Caco-2 (cell line): ENCODE measurements around the gene BAG3. TPM values are rescaled to one million over a fixed set of nuclear protein-coding genes. Genes with fewer than 3 reads are reported as not detected.
"Not testable (repeated sequence)": the region's sequence is repeated elsewhere in the genome, so short reads cannot be mapped to it uniquely, and the experiment has no call there.

Source experiments
- BruUV-seq: library from RNA; stranded (reverse); fragments of 400-500 nt; replicated peaks from 2 replicates; lab custom pipeline; 2021; lab: Mats Ljungman, UMichigan
- CTCF ChIA-PET: fragments of 300-600 bp; sonication (Branson Sonifier 250); formaldehyde crosslinking; loops from one replicate; lab custom pipeline; 2022; ENCODE audit warnings: antibody characterized with exemption; lab: Charles Lee
- POLR2A ChIA-PET: fragments of 300-600 bp; sonication (Branson Sonifier 250); formaldehyde crosslinking; loops from one replicate; lab custom pipeline; 2022; ENCODE audit warnings: antibody characterized with exemption; lab: Charles Lee
- DNase-seq, 2 experiments: peaks; one replicate each; pipeline versions ENCODE4 v3.0.0 to v3.0.0-alpha.2; 2020 to 2022
- H3K27me3 ChIP-seq: replicated peaks from 2 replicates; pipeline ENCODE4 v1.6.0; 2011; ENCODE audit warnings: low read length; ENCODE audit not compliant: control insufficient read depth, insufficient read depth
- H3K36me3 ChIP-seq: 2 replicates; pipeline ENCODE4 v1.5.1; 2011; ENCODE audit warnings: low read length; ENCODE audit not compliant: control insufficient read depth, insufficient read depth
- H3K4me1 ChIP-seq: fragments of 250-450 bp; sonication (Bioruptor Pico); 2 replicates; pipeline ENCODE4 v1.5.1; 2020; ENCODE audit warnings: mild to moderate bottlenecking
- H3K4me3 ChIP-seq: 2 replicates; pipeline ENCODE4 v1.5.1; 2011; ENCODE audit warnings: low read depth, mild to moderate bottlenecking, control low read depth, low read length
- H3K9me3 ChIP-seq: fragments of 250-450 bp; sonication (Bioruptor Pico); 2 replicates; pipeline ENCODE4 v1.5.1; 2020; ENCODE audit warnings: mild to moderate bottlenecking, moderate library complexity
- H3K27ac Mint-ChIP-seq: one replicate; pipeline ENCODE4 v1.8.0; 2022; ENCODE audit warnings: mixed read lengths; ENCODE audit not compliant: unreplicated experiment
- H3K27me3 Mint-ChIP-seq: one replicate; pipeline ENCODE4 v1.8.0; 2022; ENCODE audit warnings: mixed read lengths; ENCODE audit not compliant: insufficient read depth, unreplicated experiment
- H3K36me3 Mint-ChIP-seq: one replicate; pipeline ENCODE4 v1.8.0; 2022; ENCODE audit warnings: mild to moderate bottlenecking, mixed read lengths; ENCODE audit not compliant: insufficient read depth, unreplicated experiment
- H3K4me1 Mint-ChIP-seq: one replicate; pipeline ENCODE4 v1.8.0; 2022; ENCODE audit warnings: low read depth, mixed read lengths; ENCODE audit not compliant: unreplicated experiment
- H3K4me3 Mint-ChIP-seq: one replicate; pipeline ENCODE4 v1.8.0; 2022; ENCODE audit warnings: mild to moderate bottlenecking, moderate library complexity, mixed read lengths; ENCODE audit not compliant: unreplicated experiment
- H3K9me3 Mint-ChIP-seq: one replicate; pipeline ENCODE4 v1.8.0; 2022; ENCODE audit warnings: mixed read lengths; ENCODE audit not compliant: unreplicated experiment
- CTCF ChIP-seq, 2 experiments: fragments of 200-600 bp in 1 of 2; IDR thresholded peaks; 1 replicate in 1 of 2; 2 replicates in 1 of 2; pipeline versions ENCODE4 v1.5.1 to v1.8.0; 2011 to 2022; ENCODE audit warnings: antibody characterized with exemption in 1 of 2, control low read depth in 1 of 2, inconsistent platforms in 1 of 2, low read depth in 1 of 2, low read length in 1 of 2, mild to moderate bottlenecking in 1 of 2, moderate library complexity in 1 of 2; ENCODE audit not compliant: insufficient read depth in 1 of 2, severe bottlenecking in 1 of 2, unreplicated experiment in 1 of 2
- intact Hi-C: fragments of 100-400 bp; cut with micrococcal nuclease; formaldehyde crosslinking; loops from one replicate; pipeline ENCODE4 v1.10.0; 2022; ENCODE audit not compliant: unreplicated experiment
- total RNA-seq: library from RNA; stranded (reverse); gene quantifications from 2 replicates; pipeline ENCODE4 v1.2.3, GENCODE V29; 2022

The BAG3 gene
- total RNA-seq, 1 experiment from 2014 or later: 30.7 TPM

- intact Hi-C loops, BruUV-seq, H3K4me3 ChIP-seq, CTCF ChIA-PET, H3K36me3 Mint-ChIP-seq, H3K27ac Mint-ChIP-seq, POLR2A ChIA-PET, H3K27me3 ChIP-seq, H3K4me3 Mint-ChIP-seq, H3K36me3 ChIP-seq, H3K4me1 ChIP-seq, H3K27me3 Mint-ChIP-seq, DNase-seq, H3K4me1 Mint-ChIP-seq: not testable (repeated sequence)
- H3K9me3 Mint-ChIP-seq: peaks cover 13% of the 10 kb centered on the region
- H3K9me3 ChIP-seq: peaks cover 20% of the 10 kb centered on the region; the same call in 1 of the 2 replicates
Observed at GRCh38 chr10:119710935-119711334, 59.8 kb downstream of the BAG3 start.

- intact Hi-C loops: no loop called here
- Mint-ChIP-seq H3K4me3 (no peak overlapping the region), H3K27ac (no peak overlapping the region), H3K4me1 (no peaks in the 10 kb centered on the region), H3K36me3 (no peaks in the 10 kb centered on the region), H3K27me3 (no peaks in the 10 kb centered on the region), H3K9me3 (no peaks in the 10 kb centered on the region)
- Histone ChIP-seq H3K4me1 (no peaks in the 10 kb centered on the region), H3K9me3 (peaks cover 10% of the 10 kb centered on the region; the same call in 1 of the 2 replicates), H3K4me3 (no peak overlapping the region), H3K27me3 (no peaks in the 10 kb centered on the region), H3K36me3 (no peaks in the 10 kb centered on the region)
- no TSS peak for BruUV-seq
- POLR2A ChIA-PET: interaction anchor here (0.8 to 0.9 kb wide), 3 partner anchors 10 to 63 kb away, joined by 3 to 4 read pairs (median 4); partner anchors contain the start of genes BAG3 and INPP5F
- TF ChIP-seq CTCF (IDR thresholded peaks at IDR 0.05; ENCODE audit: insufficient read depth in 1 of 2, low read depth in 1 of 2, low read length in 1 of 2, severe bottlenecking in 1 of 2, unreplicated experiment in 1 of 2): no peak
- no peak for DNase-seq
- CTCF ChIA-PET: no interaction called here
Observed at GRCh38 chr10:119713744-119714483, 62.7 kb downstream of the BAG3 start.

- no peak for DNase-seq
- no peak for TF ChIP-seq CTCF (IDR thresholded peaks at IDR 0.05; ENCODE audit: insufficient read depth in 1 of 2, low read depth in 1 of 2, low read length in 1 of 2, severe bottlenecking in 1 of 2, unreplicated experiment in 1 of 2)
- Histone ChIP-seq H3K4me3 (no peak overlapping the region), H3K36me3 (no peaks in the 10 kb centered on the region), H3K9me3 (peaks cover 10% of the 10 kb centered on the region; the same call in 1 of the 2 replicates), H3K4me1 (no peaks in the 10 kb centered on the region), H3K27me3 (no peaks in the 10 kb centered on the region)
- Mint-ChIP-seq H3K4me1 (no peaks in the 10 kb centered on the region), H3K27me3 (no peaks in the 10 kb centered on the region), H3K4me3 (no peak overlapping the region), H3K27ac (no peak overlapping the region), H3K36me3 (no peaks in the 10 kb centered on the region), H3K9me3 (no peaks in the 10 kb centered on the region)
- intact Hi-C loops: no loop called here
- ChIA-PET POLR2A (interaction anchor here (0.8 to 0.9 kb wide), 2 partner anchors 10 to 11 kb away, joined by 4 read pairs; partner anchors contain the start of gene INPP5F), CTCF (no interaction called here)
- no TSS peak for BruUV-seq
Observed at GRCh38 chr10:119714484-119714816, 63.3 kb downstream of the BAG3 start.
